Mesenchymal stem cell (in vitro differentiated cells and primary cell): ENCODE results near the gene AKR7A2.
"Not testable (repeated sequence)": the region's sequence is repeated elsewhere in the genome, so short reads cannot be mapped to it uniquely, and the experiment has no call there.

ENCODE experiments used
- DNase-seq: peaks from one replicate; pipeline ENCODE4 v3.0.0-alpha.2; 2013
- H2AFZ ChIP-seq: one replicate; pipeline ENCODE4 v1.6.1; 2013; ENCODE audit warnings: low read depth, mild to moderate bottlenecking, control low read depth, inconsistent platforms, low read length, moderate library complexity
- H2AK5ac ChIP-seq: 2 replicates; pipeline ENCODE4 v1.6.1; 2013; ENCODE audit warnings: low read length, moderate library complexity, mild to moderate bottlenecking, inconsistent platforms; ENCODE audit not compliant: severe bottlenecking
- H2BK120ac ChIP-seq: one replicate; pipeline ENCODE4 v1.6.1; 2013; ENCODE audit warnings: low read depth, mild to moderate bottlenecking, inconsistent platforms, low read length, moderate library complexity
- H2BK12ac ChIP-seq, 2 experiments: one replicate each; pipeline ENCODE4 v1.6.1; 2013; ENCODE audit warnings: inconsistent platforms in 2 of 2, low read length in 2 of 2, mild to moderate bottlenecking in 2 of 2, moderate library complexity in 2 of 2, control low read depth in 1 of 2
- H2BK15ac ChIP-seq: one replicate; pipeline ENCODE4 v1.6.1; 2013; ENCODE audit warnings: mild to moderate bottlenecking, low read depth, inconsistent platforms; ENCODE audit not compliant: poor library complexity, severe bottlenecking
- H2BK5ac ChIP-seq: 2 replicates; pipeline ENCODE4 v1.6.1; 2013; ENCODE audit warnings: low read depth, mild to moderate bottlenecking, low read length, control low read depth, inconsistent platforms; ENCODE audit not compliant: poor library complexity, severe bottlenecking
- H3K14ac ChIP-seq, 2 experiments: one replicate each; pipeline ENCODE4 v1.6.1; 2013; ENCODE audit warnings: inconsistent platforms in 2 of 2, low read length in 2 of 2, control low read depth in 1 of 2, mild to moderate bottlenecking in 1 of 2, moderate library complexity in 1 of 2
- H3K18ac ChIP-seq, 2 experiments: one replicate each; pipeline ENCODE4 v1.6.1; 2013; ENCODE audit warnings: inconsistent platforms in 2 of 2, low read length in 2 of 2, control low read depth in 1 of 2, low read depth in 1 of 2, mild to moderate bottlenecking in 1 of 2
- H3K23ac ChIP-seq, 2 experiments: one replicate each; pipeline ENCODE4 v1.6.1; 2013; ENCODE audit warnings: inconsistent platforms in 2 of 2, low read length in 2 of 2, mild to moderate bottlenecking in 2 of 2, moderate library complexity in 2 of 2, control low read depth in 1 of 2
- H3K27ac ChIP-seq: 2 replicates; pipeline ENCODE4 v1.5.1; 2013; ENCODE audit warnings: mild to moderate bottlenecking, moderate library complexity, low read length, control low read depth, inconsistent platforms; ENCODE audit not compliant: poor library complexity, severe bottlenecking
- H3K27me3 ChIP-seq, 2 experiments: 2 replicates each; pipeline versions ENCODE4 v1.6.1 to v1.7.0; 2013; ENCODE audit warnings: low read length in 2 of 2, mild to moderate bottlenecking in 2 of 2, moderate library complexity in 2 of 2, control low read depth in 1 of 2, inconsistent platforms in 1 of 2; ENCODE audit not compliant: control insufficient read depth in 1 of 2, insufficient read depth in 1 of 2
- H3K36me3 ChIP-seq, 2 experiments: 2 replicates each; pipeline versions ENCODE4 v1.6.1 to v1.7.0; 2013; ENCODE audit warnings: low read length in 2 of 2, control low read depth in 1 of 2, inconsistent platforms in 1 of 2, low read depth in 1 of 2, mild to moderate bottlenecking in 1 of 2; ENCODE audit not compliant: insufficient read depth in 2 of 2, control insufficient read depth in 1 of 2
- H3K4ac ChIP-seq, 2 experiments: one replicate each; pipeline ENCODE4 v1.6.1; 2013; ENCODE audit warnings: inconsistent platforms in 2 of 2, low read length in 2 of 2, mild to moderate bottlenecking in 2 of 2, moderate library complexity in 2 of 2, control low read depth in 1 of 2, low read depth in 1 of 2
- H3K4me1 ChIP-seq: 2 replicates; pipeline ENCODE4 v1.6.1; 2013; ENCODE audit warnings: low read depth, low read length, control low read depth; ENCODE audit not compliant: control insufficient read depth, insufficient read depth
- H3K4me2 ChIP-seq: 2 replicates; pipeline ENCODE4 v1.6.1; 2013; ENCODE audit warnings: low read length, mild to moderate bottlenecking, inconsistent platforms; ENCODE audit not compliant: poor library complexity, severe bottlenecking
- H3K4me3 ChIP-seq, 2 experiments: 2 replicates each; pipeline versions ENCODE4 v1.5.1 to v1.7.0; 2013; ENCODE audit warnings: low read length in 2 of 2, mild to moderate bottlenecking in 2 of 2, control low read depth in 1 of 2, low read depth in 1 of 2; ENCODE audit not compliant: insufficient read depth in 1 of 2
- H3K79me1 ChIP-seq: replicated peaks from 2 replicates; pipeline ENCODE4 v1.6.1; 2013; ENCODE audit warnings: mild to moderate bottlenecking, control low read depth, low read length, inconsistent platforms; ENCODE audit not compliant: poor library complexity, severe bottlenecking
- H3K9ac ChIP-seq: 2 replicates; pipeline ENCODE4 v1.7.0; 2013; ENCODE audit warnings: mild to moderate bottlenecking, low read length, moderate library complexity
- H3K9me3 ChIP-seq: 2 replicates; pipeline ENCODE4 v1.7.0; 2013; ENCODE audit warnings: mild to moderate bottlenecking, low read length; ENCODE audit not compliant: control insufficient read depth
- H4K8ac ChIP-seq: one replicate; pipeline ENCODE4 v1.6.1; 2013; ENCODE audit warnings: inconsistent platforms, mild to moderate bottlenecking, low read length, moderate library complexity
- H4K91ac ChIP-seq: one replicate; pipeline ENCODE4 v1.6.1; 2013; ENCODE audit warnings: mild to moderate bottlenecking, low read length, inconsistent platforms
- WGBS: methylation state at CpG from one replicate; pipeline ENCODE4 v1.1.7; 2013; ENCODE audit warnings: mixed read lengths; 5-methylcytosine and 5-hydroxymethylcytosine counted together

AKR7A2 gene

DNA sequence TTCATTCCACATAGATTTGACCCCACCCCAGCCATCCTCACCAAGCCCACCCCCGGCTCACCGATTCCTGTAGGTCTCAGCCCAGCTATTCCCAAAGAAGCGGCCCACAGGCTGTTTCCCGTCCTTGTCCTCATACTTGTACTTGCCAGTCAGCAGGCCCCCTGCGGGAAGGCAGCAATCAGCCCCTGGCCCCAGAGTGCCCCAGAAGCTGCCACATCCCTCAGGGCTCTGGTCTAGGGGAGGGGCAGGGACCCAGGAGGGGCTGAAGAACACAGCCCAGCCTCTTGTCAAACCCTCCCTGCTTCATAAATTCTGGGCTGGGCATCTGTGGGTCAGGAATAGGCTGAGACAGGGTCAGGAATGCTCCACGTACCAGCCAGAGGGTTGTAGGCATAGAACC lies 5.0 kb downstream of the AKR7A2 start:
- no peak overlapping the region for H3K14ac ChIP-seq
- no peak overlapping the region for H3K18ac ChIP-seq
- H4K8ac ChIP-seq = no peak overlapping the region
- peaks cover 49 to 66% of the 10 kb centered on the region in 2 experiments for H3K36me3 ChIP-seq
- H3K4me3 ChIP-seq = no peak overlapping the region
- no peak overlapping the region for H2BK15ac ChIP-seq
- H2BK12ac ChIP-seq = no peak overlapping the region
- no peak overlapping the region for H3K4ac ChIP-seq
- H3K79me1 ChIP-seq = peaks cover 34% of the 10 kb centered on the region
- 96% methylated on average over 6 of the region's 6 CpGs for WGBS
- DNase-seq = no peak
- no peaks in the 10 kb centered on the region for H3K9me3 ChIP-seq
- no peak overlapping the region for H3K27ac ChIP-seq
- H2AK5ac ChIP-seq = no peak overlapping the region
- H2BK5ac ChIP-seq = no peak overlapping the region
- H3K23ac ChIP-seq = no peak overlapping the region
- no peak overlapping the region for H2BK120ac ChIP-seq
- no peak overlapping the region for H3K9ac ChIP-seq
- H3K27me3 ChIP-seq = no peaks in the 10 kb centered on the region
- H2AFZ ChIP-seq = no peak overlapping the region
- no peak overlapping the region for H4K91ac ChIP-seq
- H3K4me1 ChIP-seq = peaks cover 12% of the 10 kb centered on the region
- H3K4me2 ChIP-seq = no peak overlapping the region

DNA sequence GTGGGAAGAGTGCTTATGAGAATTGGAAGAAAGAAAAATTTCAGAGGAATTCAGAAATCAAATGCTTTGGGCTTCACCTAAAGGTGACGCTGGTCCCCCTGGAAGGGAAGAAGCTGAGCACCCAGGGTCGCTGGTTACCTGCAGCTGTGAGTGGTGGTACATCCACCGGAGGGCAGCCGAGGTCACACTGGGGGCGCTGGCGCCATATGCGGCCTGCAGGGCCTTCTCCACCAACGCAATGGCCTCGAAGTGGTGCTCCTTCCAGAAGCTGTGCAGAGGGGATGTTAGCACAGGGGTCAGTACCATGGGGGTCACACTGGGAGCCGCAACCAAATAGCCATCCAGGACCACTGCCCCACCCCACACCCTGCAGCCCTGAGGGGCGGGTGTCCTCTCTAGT lies 6.1 kb downstream of the AKR7A2 start:
- no peaks in the 10 kb centered on the region for H3K27me3 ChIP-seq
- WGBS = 95% methylated on average over 11 of the region's 11 CpGs
- H3K23ac ChIP-seq = no peak overlapping the region
- no peak overlapping the region for H2BK15ac ChIP-seq
- H2AK5ac ChIP-seq = no peak overlapping the region
- no peaks in the 10 kb centered on the region for H3K9me3 ChIP-seq
- H2BK5ac ChIP-seq = no peak overlapping the region
- no peak overlapping the region for H2BK120ac ChIP-seq
- H3K27ac ChIP-seq = no peak overlapping the region
- peaks cover 49 to 74% of the 10 kb centered on the region in 2 experiments for H3K36me3 ChIP-seq
- H3K4me1 ChIP-seq = peaks cover 4% of the 10 kb centered on the region
- H3K4ac ChIP-seq = no peak overlapping the region
- no peak for DNase-seq
- H3K79me1 ChIP-seq = peaks cover 30% of the 10 kb centered on the region
- no peak overlapping the region for H2AFZ ChIP-seq
- H2BK12ac ChIP-seq = no peak overlapping the region
- no peak overlapping the region for H3K18ac ChIP-seq
- no peak overlapping the region for H3K4me2 ChIP-seq
- H4K91ac ChIP-seq = no peak overlapping the region
- no peak overlapping the region for H3K14ac ChIP-seq
- no peak overlapping the region for H4K8ac ChIP-seq
- no peak overlapping the region for H3K9ac ChIP-seq
- H3K4me3 ChIP-seq = no peak overlapping the region

DNA sequence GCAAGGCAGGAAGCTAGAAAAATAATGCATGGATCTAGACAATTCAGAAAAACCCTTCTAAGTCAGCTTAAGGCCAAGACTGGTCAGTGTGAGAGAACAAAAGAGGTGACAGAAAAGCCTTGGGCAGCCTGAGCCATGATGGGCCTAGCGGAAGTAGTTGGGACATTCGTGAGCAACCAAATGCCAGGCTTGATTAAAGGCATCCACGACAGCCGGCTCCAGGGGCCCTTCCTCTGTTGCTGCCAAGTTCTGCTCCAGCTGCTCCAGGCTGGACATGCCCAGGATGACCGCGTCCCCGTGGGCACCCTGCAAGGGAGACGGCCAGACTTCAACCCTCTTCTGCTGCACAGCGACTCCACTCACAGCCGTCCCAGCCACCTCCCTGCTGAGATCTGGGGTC lies 7.9 kb downstream of the AKR7A2 start:
- not testable (repeated sequence) for H3K4ac ChIP-seq, H2AFZ ChIP-seq, H2AK5ac ChIP-seq, H3K9ac ChIP-seq, H3K14ac ChIP-seq, H4K91ac ChIP-seq, H3K4me1 ChIP-seq, H2BK15ac ChIP-seq, H3K27ac ChIP-seq, H2BK5ac ChIP-seq, H3K4me2 ChIP-seq, H3K9me3 ChIP-seq, DNase-seq, H3K4me3 ChIP-seq, H4K8ac ChIP-seq, H3K18ac ChIP-seq, H3K23ac ChIP-seq, H3K27me3 ChIP-seq, H2BK120ac ChIP-seq, H2BK12ac ChIP-seq
- Histone ChIP-seq H3K79me1 (peaks cover 20% of the 10 kb centered on the region), H3K36me3 (peaks cover 51 to 82% of the 10 kb centered on the region in 2 experiments)
- WGBS = 97% methylated on average over 8 of the region's 10 CpGs

DNA sequence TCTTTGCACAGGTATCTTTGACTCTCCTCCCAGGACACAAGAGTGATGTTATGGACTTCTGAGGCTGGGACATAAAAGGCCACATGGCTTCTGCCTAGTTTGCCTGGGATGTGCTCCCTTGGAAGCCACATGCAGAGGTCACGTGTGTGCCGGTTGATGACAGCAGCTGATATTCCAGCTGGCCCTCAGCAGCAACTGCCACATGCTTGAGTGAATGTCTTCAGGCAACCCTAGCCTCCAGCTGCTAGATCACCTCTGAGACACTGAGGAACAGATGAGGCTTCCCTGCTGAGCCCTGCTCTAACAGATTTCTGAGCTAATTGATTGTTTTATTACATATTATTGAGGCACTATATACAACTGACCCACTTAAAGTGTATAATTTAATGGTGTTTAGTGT lies 11.7 kb downstream of the AKR7A2 start:
- no peak for DNase-seq
- peaks cover 25 to 62% of the 10 kb centered on the region in 2 experiments for H3K36me3 ChIP-seq
- WGBS = 87% methylated on average over 2 of the region's 2 CpGs
- H3K4me2 ChIP-seq = no peak overlapping the region
- no peak overlapping the region for H3K4ac ChIP-seq
- H3K79me1 ChIP-seq = no peaks in the 10 kb centered on the region
- H4K8ac ChIP-seq = no peak overlapping the region
- no peak overlapping the region for H2BK120ac ChIP-seq
- no peak overlapping the region for H2BK15ac ChIP-seq
- H3K27ac ChIP-seq = no peak overlapping the region
- H3K9me3 ChIP-seq = peaks cover 8% of the 10 kb centered on the region
- H4K91ac ChIP-seq = no peak overlapping the region
- no peak overlapping the region for H2AFZ ChIP-seq
- H3K4me1 ChIP-seq = no peaks in the 10 kb centered on the region
- no peak overlapping the region for H3K9ac ChIP-seq
- no peak overlapping the region for H2AK5ac ChIP-seq
- H3K18ac ChIP-seq = no peak overlapping the region
- H3K14ac ChIP-seq = no peak overlapping the region
- no peaks in the 10 kb centered on the region for H3K27me3 ChIP-seq
- no peak overlapping the region for H3K23ac ChIP-seq
- no peak overlapping the region for H2BK5ac ChIP-seq
- H2BK12ac ChIP-seq = no peak overlapping the region
- H3K4me3 ChIP-seq = no peak overlapping the region
